Activated T-helper 9 cell treated with anti-CD3 and anti-CD28 coated beads, Interleukin-2, amount 50 U/mL, for 16 hours (primary cell): ENCODE results near the gene DNPEP.
"Not testable (repeated sequence)": the region's sequence is repeated elsewhere in the genome, so short reads cannot be mapped to it uniquely, and the experiment has no call there.

ENCODE experiments used
- DNase-seq: peaks from one replicate; pipeline ENCODE4 v3.0.0-alpha.2; 2020; ENCODE audit warnings: low read depth

The DNPEP gene

DNA sequence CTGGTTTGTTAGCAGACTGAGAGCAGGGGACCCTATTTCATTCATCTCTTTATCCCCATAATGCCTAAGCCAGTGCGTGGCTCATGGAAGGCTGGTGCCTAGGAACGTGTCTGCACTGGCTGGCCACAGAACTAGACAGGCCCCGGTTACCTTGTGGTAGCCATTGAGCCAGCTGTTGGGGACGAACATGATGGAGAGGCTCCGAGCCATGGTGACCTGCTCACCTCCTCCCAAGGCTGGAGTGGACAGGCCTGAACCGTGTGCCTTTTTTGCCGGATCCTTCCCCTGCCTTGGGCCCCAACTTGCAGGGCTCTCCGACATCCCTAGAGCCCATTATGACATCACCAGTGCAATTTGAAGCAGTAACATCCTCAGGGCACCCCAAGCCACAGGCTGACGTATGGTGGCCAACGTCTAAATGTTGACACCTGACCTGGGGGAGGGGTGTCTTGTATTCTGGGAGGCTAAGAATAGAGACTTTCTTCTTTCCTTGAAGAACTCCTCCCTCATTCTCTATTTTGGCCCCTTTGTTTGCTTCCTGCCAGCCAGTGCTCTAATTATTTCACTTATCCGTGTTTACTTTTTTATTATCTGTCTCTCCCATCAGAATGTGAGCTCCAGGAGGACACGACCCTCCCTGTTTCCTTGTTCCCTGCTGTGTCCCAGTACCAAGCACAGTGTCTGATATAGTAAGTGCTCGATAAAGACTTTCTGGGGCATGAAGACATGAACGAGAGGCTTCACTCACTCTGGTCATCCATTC lies 12.2 kb upstream of the DNPEP start:
- no peak for DNase-seq

DNA sequence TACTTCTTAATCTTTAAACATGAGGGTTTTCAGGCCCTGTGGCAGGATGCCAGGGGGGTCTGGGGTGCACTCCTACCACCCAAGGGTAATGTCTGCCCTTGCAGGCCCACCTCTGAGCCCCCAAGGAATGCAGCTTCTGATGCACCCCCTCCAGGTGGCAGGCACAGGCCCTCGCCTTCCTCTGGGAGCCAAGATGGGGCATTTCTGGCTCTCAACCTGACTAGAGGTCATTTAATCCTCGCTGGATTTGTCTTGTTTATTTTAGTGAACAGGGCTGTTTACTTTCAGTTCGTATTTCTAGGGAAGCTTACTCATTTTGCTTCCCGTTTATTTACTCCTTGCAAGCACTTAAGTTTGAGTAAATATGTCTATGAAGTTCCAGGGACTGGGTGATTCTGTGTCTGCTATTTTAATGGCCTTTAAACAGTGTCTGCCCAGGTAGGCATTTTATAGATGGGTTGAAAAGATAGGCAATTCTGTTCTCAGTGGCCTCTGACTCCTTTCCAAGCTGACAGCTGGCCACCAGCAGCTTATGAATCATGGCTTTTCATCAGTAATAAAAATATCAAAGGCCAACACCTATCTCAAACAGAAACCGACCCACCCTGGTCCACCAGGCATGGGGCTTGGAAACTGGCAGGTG lies 11.1 kb upstream of the DNPEP start:
- no peak for DNase-seq

DNA sequence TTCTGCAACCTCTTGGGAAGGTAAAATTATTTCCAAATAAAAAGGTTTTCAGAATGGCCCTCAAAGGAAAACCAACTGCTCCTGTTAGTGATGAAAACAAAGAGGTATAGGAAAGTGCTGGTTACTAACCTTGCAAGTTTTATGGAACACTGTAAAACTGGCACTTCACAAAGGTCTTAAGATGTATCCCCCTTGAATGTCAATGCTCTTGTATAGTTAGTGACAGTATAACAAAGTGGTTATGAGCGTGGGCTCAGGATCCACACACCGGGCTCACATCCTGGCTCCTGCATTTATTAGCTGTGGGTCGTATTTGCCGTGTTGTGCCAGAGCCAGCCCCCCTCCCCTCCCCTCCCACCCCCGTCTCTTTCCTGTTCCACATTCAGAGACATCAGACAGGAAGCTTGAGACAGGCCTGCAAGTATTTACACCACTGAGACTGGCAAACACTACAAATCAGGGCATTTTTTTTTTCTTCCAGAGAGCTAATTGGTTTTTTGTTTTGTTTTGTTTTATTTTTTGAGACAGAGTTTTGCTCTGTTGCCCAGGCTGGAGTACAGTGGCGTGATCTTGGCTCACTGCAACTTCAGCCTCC lies 9.2 kb upstream of the DNPEP start:
- no peak for DNase-seq

DNA sequence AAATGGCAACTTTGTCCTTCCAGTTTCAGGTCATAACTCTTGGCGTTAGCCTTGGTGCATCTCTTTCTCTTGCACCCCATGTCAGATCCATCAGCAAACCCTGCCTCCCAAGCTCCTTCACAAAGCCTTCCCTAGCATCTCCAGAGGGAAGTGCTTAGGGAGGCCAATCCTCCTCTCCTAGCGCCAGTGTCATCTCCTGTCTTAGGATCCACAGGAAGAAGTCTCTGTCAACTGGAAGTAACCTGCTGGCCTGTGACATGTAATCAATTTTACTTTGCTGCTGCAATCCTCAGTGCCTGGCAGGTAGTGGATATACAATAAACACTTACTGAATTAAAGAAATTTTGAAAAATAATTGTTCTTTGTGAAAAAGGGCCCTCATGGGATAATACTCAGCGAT lies 7.9 kb upstream of the DNPEP start:
- DNase-seq, result no peak

DNA sequence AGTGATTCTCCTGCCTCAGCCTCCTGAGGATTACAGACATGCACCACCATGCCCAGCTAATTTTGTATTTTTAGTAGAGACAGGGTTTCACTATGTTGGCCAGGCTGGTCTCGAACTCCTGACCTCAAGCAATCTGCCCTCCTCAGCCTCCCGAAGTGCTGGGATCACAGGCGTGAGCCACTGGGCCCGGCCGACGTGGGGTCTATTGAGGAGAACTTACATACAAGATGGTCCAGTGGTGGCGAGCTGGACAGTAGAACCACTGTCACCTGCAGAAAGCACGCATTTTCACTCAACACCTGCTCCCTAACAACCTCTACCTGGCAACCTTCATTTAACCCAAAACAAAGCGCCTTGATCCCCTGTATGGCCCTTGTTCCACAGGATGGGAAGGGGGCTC lies 7.3 kb upstream of the DNPEP start:
- not testable (repeated sequence) for DNase-seq

DNA sequence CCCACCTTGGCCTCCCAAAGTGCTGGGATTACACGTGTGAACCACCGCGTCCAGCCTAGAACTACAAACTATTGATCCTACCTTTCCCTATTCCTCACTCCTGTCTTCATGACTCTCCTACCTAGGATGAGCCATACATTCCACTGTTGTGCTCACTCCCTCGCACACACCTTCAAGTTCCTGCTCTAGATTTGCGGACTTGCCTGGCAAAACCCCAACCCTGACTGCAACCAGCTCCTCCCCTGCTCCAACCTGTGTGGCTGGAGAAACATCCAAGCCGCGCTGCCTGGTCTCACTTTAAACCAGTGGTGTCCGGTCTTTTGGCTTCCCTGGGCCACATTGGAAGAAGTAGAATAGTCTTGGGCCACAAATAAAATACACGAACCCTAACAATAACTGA lies 5.0 kb upstream of the DNPEP start:
- DNase-seq, result no peak

- DNase-seq, result no peak
These were observed 1.1 kb upstream of the DNPEP start for GRCh38 chr2:219388907-219389156.

- peak; percentile 99 for DNase-seq
These were observed 602 bp upstream of the DNPEP start for GRCh38 chr2:219388121-219388906.

DNA sequence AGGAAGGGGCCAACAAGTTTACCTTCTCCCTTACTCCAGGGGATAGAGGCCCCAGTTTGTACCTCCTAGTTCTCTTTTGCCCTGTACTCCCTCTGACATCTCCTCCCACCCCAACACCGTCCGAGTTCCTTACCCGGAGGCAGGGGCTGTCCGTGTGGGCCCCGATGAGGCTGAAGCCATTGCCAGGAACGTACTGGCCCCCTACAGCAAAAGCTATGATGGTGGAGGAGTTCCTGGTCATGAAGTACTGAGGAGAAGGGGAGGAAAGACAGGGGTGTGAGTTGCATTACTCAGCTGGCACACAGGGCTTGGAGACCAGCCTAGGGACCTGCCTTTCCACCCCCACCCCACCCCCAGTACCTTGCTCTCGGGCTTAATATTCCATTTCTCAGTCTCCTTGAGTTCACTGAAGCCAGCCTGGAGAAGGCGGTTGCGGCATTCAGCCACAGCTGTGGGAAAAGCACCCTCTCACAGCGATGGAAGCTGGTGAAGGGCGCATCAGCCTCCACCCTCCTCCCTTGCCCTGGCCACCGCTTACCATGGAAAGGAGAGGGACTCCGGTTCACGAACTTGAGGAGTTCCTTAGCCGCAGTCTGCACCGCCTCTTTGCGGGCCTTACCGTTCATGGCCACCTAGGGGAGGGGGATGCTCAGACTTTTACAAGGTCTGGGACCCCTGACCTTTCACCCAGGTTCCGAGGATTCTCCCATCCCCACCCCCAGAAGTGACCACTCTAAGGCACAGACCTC lies 1.0 kb downstream of the DNPEP start:
- DNase-seq, result no peak

DNA sequence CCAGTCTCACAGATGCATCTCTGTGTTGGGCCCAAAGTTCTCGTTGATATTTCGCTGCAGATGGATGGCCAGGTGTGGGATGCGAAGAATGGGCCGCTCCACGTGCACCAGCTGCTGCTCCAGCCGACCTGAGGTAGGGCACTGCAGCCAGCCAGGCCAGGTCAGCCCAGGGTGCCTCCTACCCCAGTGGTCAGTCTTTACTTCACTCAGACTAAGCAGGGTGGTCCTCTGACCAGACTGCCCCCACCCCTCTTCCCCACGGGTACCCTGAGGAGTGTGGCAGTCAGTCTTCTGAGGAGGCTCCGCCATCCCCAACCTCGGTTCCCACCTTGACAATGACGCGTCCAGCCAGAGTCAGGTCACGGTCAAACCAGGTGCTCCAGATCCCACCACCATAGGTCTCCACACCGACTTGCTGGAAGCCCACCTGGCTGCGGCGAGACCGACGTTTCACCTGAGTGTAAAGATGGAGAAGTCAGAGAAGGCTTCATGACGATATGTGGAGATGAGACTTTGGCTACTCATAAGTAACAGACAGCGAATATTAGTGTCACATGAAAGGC lies 1.7 kb downstream of the DNPEP start:
- DNase-seq, result no peak

DNA sequence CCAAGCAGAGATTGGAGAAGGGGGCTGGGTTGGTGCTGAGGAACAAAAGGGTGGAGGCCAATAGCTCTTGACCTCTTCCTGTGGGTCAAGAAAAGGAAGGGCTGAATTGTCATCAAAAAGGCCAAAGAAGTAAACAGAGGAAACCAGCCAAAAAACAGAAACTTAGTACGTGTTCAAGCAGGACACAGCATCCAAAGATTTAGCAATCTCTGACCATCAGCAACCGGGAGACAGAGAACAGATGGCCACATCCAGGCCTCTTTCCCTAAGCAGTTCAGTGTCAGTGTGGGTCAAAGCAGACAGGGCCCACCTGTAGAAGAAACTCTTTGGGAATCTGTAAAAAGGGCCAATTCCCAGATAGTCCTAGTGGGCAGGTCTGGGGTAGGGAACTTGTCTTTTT lies 2.9 kb downstream of the DNPEP start:
- DNase-seq, result no peak

- no peak for DNase-seq
These were observed 3.5 kb downstream of the DNPEP start for GRCh38 chr2:219384083-219384713.

- DNase-seq, result no peak
These were observed 6.3 kb downstream of the DNPEP start for GRCh38 chr2:219381448-219381847.

DNA sequence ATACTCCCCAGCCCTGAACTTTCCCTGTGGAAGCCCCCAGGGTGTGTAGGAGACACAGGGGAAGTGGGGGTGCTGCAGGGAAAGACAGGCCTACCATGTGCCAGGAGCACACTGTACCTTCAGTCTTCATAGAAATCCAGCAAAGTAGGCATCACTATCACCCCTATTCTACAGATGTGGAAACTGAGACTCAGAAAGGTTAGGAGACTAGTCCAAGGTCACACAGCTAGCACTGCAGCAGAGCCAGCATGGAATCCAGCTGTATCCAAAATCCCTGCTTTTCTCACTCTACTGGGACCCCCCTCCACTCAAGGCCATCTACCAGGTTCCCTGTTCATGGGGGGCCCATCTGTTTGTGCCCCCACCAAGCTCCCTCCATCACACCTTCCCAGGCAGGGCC lies 6.8 kb downstream of the DNPEP start:
- DNase-seq, result no peak

- DNase-seq, result no peak
These were observed 9.4 kb downstream of the DNPEP start for GRCh38 chr2:219378163-219378851.

DNA sequence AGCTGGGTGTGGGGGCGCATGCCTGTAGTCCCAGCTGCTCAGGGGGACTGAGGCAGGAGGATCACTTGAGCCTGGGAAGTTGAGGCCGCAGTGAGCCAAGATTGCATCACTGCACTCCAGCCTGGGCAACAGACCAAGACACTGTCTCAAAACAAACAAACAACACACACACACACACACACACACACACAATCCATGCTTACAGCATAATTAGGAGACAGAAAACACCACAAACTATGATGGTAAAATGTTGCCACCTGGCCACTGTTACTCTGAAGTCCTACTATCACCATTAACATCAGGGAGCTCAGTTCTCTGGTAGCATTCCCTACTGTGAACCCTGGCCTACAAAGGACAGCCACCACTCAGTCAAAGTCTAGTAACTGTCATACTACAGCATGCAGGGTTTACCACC lies 18.3 kb downstream of the DNPEP start:
- no peak for DNase-seq

- DNase-seq, result no peak
These were observed 19.0 kb downstream of the DNPEP start for GRCh38 chr2:219368690-219369191.

DNA sequence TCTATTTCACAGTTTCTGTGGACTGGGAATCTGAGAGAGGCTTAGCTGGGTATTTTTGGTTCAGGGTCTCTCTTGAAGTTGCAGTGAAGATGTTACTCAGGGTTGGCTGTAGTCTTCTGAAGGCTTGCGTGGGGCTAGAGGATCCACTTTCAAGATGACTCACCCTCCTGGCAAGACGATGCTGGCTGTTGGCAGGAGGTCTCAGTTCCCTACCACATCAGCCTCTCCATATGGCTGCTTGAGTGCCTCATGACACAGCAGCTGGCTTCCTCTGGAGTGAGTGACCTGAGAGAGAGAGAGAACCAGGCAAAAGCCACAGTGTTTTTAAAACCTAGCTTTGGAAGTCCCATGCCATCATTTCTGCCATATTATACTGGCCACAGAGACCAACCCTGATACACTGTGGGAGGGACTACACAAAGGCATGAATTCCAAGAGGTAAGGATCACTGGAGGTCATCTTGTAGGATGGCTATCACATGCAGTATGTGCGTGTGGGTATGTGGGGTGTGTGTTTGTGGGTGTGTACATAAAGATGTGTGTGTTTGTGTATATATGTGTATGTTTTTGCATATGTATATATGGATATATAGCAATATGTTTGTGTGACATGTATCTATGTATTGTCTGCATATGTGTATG lies 25.1 kb downstream of the DNPEP start:
- no peak for DNase-seq

- no peak for DNase-seq
These were observed 25.6 kb downstream of the DNPEP start for GRCh38 chr2:219362072-219362471.
